WTC11 (cell line): ENCODE measurements around the gene UPF2. TPM values are rescaled to one million over a fixed set of nuclear protein-coding genes. Genes with fewer than 3 reads are reported as not detected.

Experiments
- ATAC-seq: fragments of 200-7000 bp; cut with Tn5 transposase; 2 replicates; pipeline ENCODE4 v1.10.0; 2021; ENCODE audit warnings: mild to moderate bottlenecking, moderate library complexity
- CTCF ChIA-PET: fragments of 300-600 bp; sonication (Branson Sonifier 250); formaldehyde crosslinking; loops from one replicate; lab custom pipeline; 2021; ENCODE audit warnings: antibody characterized with exemption; lab: Charles Lee
- POLR2A ChIA-PET: fragments of 350-600 bp; sonication (Branson Sonifier 250); formaldehyde crosslinking; loops from one replicate; lab custom pipeline; 2021; ENCODE audit warnings: antibody characterized with exemption; lab: Charles Lee
- DNase-seq: peaks from one replicate; pipeline ENCODE4 v3.0.0; 2021; ENCODE audit warnings: low spot score
- H3K27ac Mint-ChIP-seq: 2 replicates; pipeline ENCODE4 v1.8.0; 2021; ENCODE audit warnings: mixed read lengths
- H3K27me3 Mint-ChIP-seq: 2 replicates; pipeline ENCODE4 v1.8.0; 2021; ENCODE audit warnings: low read depth, mild to moderate bottlenecking, moderate library complexity, mixed read lengths
- H3K36me3 Mint-ChIP-seq: 2 replicates; pipeline ENCODE4 v1.8.0; 2021; ENCODE audit warnings: mixed read lengths
- H3K4me1 Mint-ChIP-seq: 2 replicates; pipeline ENCODE4 v1.8.0; 2022; ENCODE audit warnings: mixed read lengths
- H3K4me3 Mint-ChIP-seq: 2 replicates; pipeline ENCODE4 v1.8.0; 2021; ENCODE audit warnings: mild to moderate bottlenecking, moderate library complexity, mixed read lengths
- H3K9me3 Mint-ChIP-seq: 2 replicates; pipeline ENCODE4 v1.8.0; 2021; ENCODE audit warnings: mixed read lengths
- CREB1 ChIP-seq: sonication (generic); formaldehyde crosslinking; IDR thresholded peaks from 2 replicates; pipeline ENCODE4 v1.8.0; 2023; ENCODE audit warnings: mild to moderate bottlenecking, missing genetic modification reagents
- E2F4 ChIP-seq: sonication (generic); formaldehyde crosslinking; IDR thresholded peaks from 2 replicates; pipeline ENCODE4 v1.8.1; 2022; ENCODE audit warnings: low read depth, mild to moderate bottlenecking, moderate library complexity, missing genetic modification reagents, borderline replicate concordance
- EMX1 ChIP-seq: fragments of 250-450 bp; sonication (Bioruptor Pico); IDR thresholded peaks from 2 replicates; pipeline ENCODE4 v1.8.0; 2021; ENCODE audit warnings: mild to moderate bottlenecking
- GRHL2 ChIP-seq: fragments of 250-450 bp; sonication (Bioruptor Pico); IDR thresholded peaks from 2 replicates; pipeline ENCODE4 v1.8.0; 2022; ENCODE audit warnings: mild to moderate bottlenecking, moderate library complexity; ENCODE audit not compliant: insufficient replicate concordance, severe bottlenecking
- NFYB ChIP-seq: sonication (generic); formaldehyde crosslinking; conservative IDR thresholded peaks from 2 replicates; pipeline ENCODE4 v1.8.0; 2022; ENCODE audit warnings: low read depth, missing genetic modification reagents
- NR3C1 ChIP-seq: sonication (generic); formaldehyde crosslinking; conservative IDR thresholded peaks from 2 replicates; pipeline ENCODE4 v1.8.1; 2023; ENCODE audit warnings: low read depth, mild to moderate bottlenecking, missing genetic modification reagents
- PRDM15 ChIP-seq: sonication (generic); formaldehyde crosslinking; IDR thresholded peaks from 2 replicates; pipeline ENCODE4 v1.8.0; 2022; ENCODE audit warnings: missing genetic modification reagents
- SMAD3 ChIP-seq: sonication (generic); formaldehyde crosslinking; IDR thresholded peaks from 2 replicates; pipeline ENCODE4 v1.8.0; 2022; ENCODE audit warnings: missing genetic modification reagents, mild to moderate bottlenecking, borderline replicate concordance
- SMAD4 ChIP-seq: sonication (generic); formaldehyde crosslinking; IDR thresholded peaks from 2 replicates; pipeline ENCODE4 v1.8.0; 2022; ENCODE audit warnings: mild to moderate bottlenecking, missing genetic modification reagents
- STAT6 ChIP-seq: sonication (generic); formaldehyde crosslinking; conservative IDR thresholded peaks from 2 replicates; pipeline ENCODE4 v1.8.1; 2023; ENCODE audit warnings: mild to moderate bottlenecking, low read depth, missing genetic modification reagents, moderate library complexity
- TCF7 ChIP-seq: sonication (generic); formaldehyde crosslinking; IDR thresholded peaks from 2 replicates; pipeline ENCODE4 v1.8.0; 2022; ENCODE audit warnings: mild to moderate bottlenecking, low read depth, missing genetic modification reagents, moderate library complexity
- TEAD4 ChIP-seq: sonication (generic); formaldehyde crosslinking; IDR thresholded peaks from 2 replicates; pipeline ENCODE4 v1.8.0; 2022; ENCODE audit warnings: mild to moderate bottlenecking, missing genetic modification reagents
- ZNF396 ChIP-seq: fragments of 250-450 bp; sonication (Bioruptor Pico); IDR thresholded peaks from 2 replicates; pipeline ENCODE4 v1.8.0; 2021; ENCODE audit warnings: mild to moderate bottlenecking, moderate library complexity, borderline replicate concordance
- ZSCAN18 ChIP-seq: fragments of 250-450 bp; sonication (Bioruptor Pico); IDR thresholded peaks from 2 replicates; pipeline ENCODE4 v2.1.2; 2022; ENCODE audit warnings: mild to moderate bottlenecking, moderate library complexity
- total RNA-seq: library from RNA; stranded (reverse); gene quantifications from 3 replicates; pipeline ENCODE4 v1.2.3, GENCODE V29; 2021

UPF2 gene
- total RNA-seq, 1 experiment from 2014 or later = 24.3 TPM

- H3K4me3 Mint-ChIP-seq = no peak overlapping the region
- H3K27ac Mint-ChIP-seq = no peak overlapping the region
- POLR2A ChIA-PET = no interaction called here
- H3K27me3 Mint-ChIP-seq = no peaks in the 10 kb centered on the region
- no peak for TF ChIP-seq ZSCAN18 (CRISPR knock-in tag)
- no peak for TF ChIP-seq SMAD3 (CRISPR knock-in tag)
- TF ChIP-seq STAT6 (CRISPR knock-in tag) = no peak
- no peak for TF ChIP-seq SMAD4 (CRISPR knock-in tag)
- no peak for TF ChIP-seq TEAD4 (CRISPR knock-in tag)
- CTCF ChIA-PET = interaction anchor here (1.3 kb wide), 1 partner anchor 105 kb away, joined by 3 read pairs; no protein-coding TSS in a partner anchor
- H3K9me3 Mint-ChIP-seq = no peaks in the 10 kb centered on the region
- peaks cover 27% of the 10 kb centered on the region for H3K36me3 Mint-ChIP-seq
- H3K4me1 Mint-ChIP-seq = peaks cover 11% of the 10 kb centered on the region
- ATAC-seq (no peak), DNase-seq (no peak)
Observed at GRCh38 chr10:12025591-12025990, 17.0 kb downstream of the UPF2 start.

GRCh38 chr10:12022580-12023257 lies 19.9 kb downstream of the UPF2 start:
- H3K36me3 Mint-ChIP-seq = peaks cover 12% of the 10 kb centered on the region
- CTCF ChIA-PET = interaction anchor here (1.0 kb wide), 1 partner anchor 240 kb away, joined by 3 read pairs; no protein-coding TSS in a partner anchor
- no peak for TF ChIP-seq E2F4 (CRISPR knock-in tag)
- no peak for TF ChIP-seq GRHL2
- no peak for TF ChIP-seq STAT6 (CRISPR knock-in tag)
- no peak for TF ChIP-seq EMX1 (CRISPR knock-in tag)
- no peak for TF ChIP-seq CREB1 (CRISPR knock-in tag)
- TF ChIP-seq, all 79 proteins: peak for 0
- Mint-ChIP-seq H3K4me3 (no peak overlapping the region), H3K9me3 (no peaks in the 10 kb centered on the region), H3K27me3 (no peaks in the 10 kb centered on the region), H3K27ac (no peak overlapping the region), H3K4me1 (no peaks in the 10 kb centered on the region)
- ATAC-seq (no peak), DNase-seq (no peak)
- POLR2A ChIA-PET = no interaction called here

GRCh38 chr10:12020574-12020973 lies 22.0 kb downstream of the UPF2 start:
- POLR2A ChIA-PET = no interaction called here
- H3K36me3 Mint-ChIP-seq = peaks cover 2% of the 10 kb centered on the region; the same call in 1 of the 2 replicates
- H3K27me3 Mint-ChIP-seq = no peaks in the 10 kb centered on the region
- no peak overlapping the region for H3K4me3 Mint-ChIP-seq
- DNase-seq = no peak
- ATAC-seq = no peak
- H3K27ac Mint-ChIP-seq = no peak overlapping the region
- no peaks in the 10 kb centered on the region for H3K4me1 Mint-ChIP-seq
- H3K9me3 Mint-ChIP-seq = no peaks in the 10 kb centered on the region
- CTCF ChIA-PET = no interaction called here
- TF ChIP-seq TCF7 (CRISPR knock-in tag) = no peak
- TF ChIP-seq NR3C1 (CRISPR knock-in tag) = no peak
- TF ChIP-seq ZNF396 (CRISPR knock-in tag) = no peak
- no peak for TF ChIP-seq PRDM15 (CRISPR knock-in tag)
- TF ChIP-seq NFYB (CRISPR knock-in tag) = no peak
